ENCODE measurements around the gene ZNF749. TPM values are rescaled to one million over a fixed set of nuclear protein-coding genes. Genes with fewer than 3 reads are reported as not detected.

Gene ZNF749
- total RNA-seq, 4 donors from 2014 or later: 0.75 to 19.1 (median 7.1) TPM

DNA sequence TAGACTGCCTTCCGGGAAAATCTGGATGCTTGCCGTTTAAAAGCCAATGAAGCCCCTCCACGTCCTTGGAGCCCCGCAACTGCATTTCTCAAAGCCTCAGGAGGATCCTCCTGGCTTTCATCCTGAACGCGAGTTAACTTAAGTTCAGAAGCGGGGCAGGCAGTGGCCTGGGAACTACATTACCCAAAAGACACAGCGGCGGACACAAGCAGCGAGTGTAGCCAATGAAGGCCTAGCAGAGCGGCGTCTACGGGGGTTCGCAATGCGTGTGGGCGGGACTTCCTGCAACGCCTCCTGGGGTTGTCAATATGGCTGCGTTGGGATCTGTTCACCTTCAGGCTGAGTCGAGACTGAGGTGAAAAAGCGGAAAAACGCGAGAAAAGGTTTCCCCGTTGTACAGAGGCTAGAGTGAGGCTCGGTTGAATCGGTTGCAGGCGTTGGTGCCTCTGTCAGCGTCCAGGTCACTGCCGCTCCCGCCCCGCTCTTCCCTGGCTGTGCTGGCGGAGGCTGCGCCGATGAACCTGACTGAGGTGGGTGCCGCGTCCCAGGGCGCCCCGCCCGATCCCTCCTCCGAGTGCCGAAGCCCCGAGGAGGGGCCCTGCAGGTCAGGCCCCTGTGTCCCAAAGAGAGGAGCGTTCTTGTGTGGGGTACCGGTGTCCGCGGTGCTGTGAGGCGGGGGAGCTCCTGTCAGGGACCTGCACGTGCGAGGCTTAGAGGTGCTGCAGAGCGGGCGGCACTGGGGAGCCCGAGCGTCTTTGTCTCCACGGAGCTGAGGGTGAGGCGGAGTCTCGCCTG is 24.1 kb upstream of the ZNF749 start, which contains the start of gene ZNF17:
TSS of gene ZNF17 (plus strand) at position 285 of the 795 bp plus-strand sequence. CDS start 2,455 bp downstream, outside the sequence.
- Histone ChIP-seq H3K27me3 (no peaks in the 10 kb centered on the region), H3K4me3 (peak within 1 kb of the TSS; percentile 76 to 98 (median 93)), H3K9me3 (peaks cover 0 to 7% of the 10 kb centered on the region in 2 donors), H3K4me1 (peaks cover 9 to 18% (median 12%) of the 10 kb centered on the region in 4 donors), H3K27ac (peak within 1 kb of the TSS; percentile 51 to 81 (median 76)), H3K36me3 (peaks cover 0 to 17% (median 8%) of the 10 kb centered on the region in 4 donors)
- DNase-seq: peak; percentile 94
- 0% methylated on average over 39 of the region's 55 CpGs; no CpG with 5 or more reads in 1 of the 2 donors for WGBS, 2 donors (ENCODE audit: low coverage in 1 of 2)
- in situ Hi-C loops (cut with MboI; ENCODE audit: low pct_ligation_motif_present in 1 of 4, low pct_unique_long_range_greater_than_20kb in 1 of 4, low sequenced_read_pairs in 3 of 4) (no loop called here), intact Hi-C loops (cut with DNase I; ENCODE audit: low total_unique reads) (no loop called here)
- TF ChIP-seq, protein P1, sequence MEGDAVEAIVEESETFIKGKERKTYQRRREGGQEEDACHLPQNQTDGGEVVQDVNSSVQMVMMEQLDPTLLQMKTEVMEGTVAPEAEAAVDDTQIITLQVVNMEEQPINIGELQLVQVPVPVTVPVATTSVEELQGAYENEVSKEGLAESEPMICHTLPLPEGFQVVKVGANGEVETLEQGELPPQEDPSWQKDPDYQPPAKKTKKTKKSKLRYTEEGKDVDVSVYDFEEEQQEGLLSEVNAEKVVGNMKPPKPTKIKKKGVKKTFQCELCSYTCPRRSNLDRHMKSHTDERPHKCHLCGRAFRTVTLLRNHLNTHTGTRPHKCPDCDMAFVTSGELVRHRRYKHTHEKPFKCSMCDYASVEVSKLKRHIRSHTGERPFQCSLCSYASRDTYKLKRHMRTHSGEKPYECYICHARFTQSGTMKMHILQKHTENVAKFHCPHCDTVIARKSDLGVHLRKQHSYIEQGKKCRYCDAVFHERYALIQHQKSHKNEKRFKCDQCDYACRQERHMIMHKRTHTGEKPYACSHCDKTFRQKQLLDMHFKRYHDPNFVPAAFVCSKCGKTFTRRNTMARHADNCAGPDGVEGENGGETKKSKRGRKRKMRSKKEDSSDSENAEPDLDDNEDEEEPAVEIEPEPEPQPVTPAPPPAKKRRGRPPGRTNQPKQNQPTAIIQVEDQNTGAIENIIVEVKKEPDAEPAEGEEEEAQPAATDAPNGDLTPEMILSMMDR (IDR thresholded peaks at IDR 0.05): no peak
- TF ChIP-seq POLR2A (IDR thresholded peaks at IDR 0.05) (peak; percentile 35), EP300 (IDR thresholded peaks at IDR 0.05; ENCODE audit: low read depth) (no peak), POLR2AphosphoS5 (IDR thresholded peaks at IDR 0.05) (peak; percentile 30 to 62 (median 53))

DNA sequence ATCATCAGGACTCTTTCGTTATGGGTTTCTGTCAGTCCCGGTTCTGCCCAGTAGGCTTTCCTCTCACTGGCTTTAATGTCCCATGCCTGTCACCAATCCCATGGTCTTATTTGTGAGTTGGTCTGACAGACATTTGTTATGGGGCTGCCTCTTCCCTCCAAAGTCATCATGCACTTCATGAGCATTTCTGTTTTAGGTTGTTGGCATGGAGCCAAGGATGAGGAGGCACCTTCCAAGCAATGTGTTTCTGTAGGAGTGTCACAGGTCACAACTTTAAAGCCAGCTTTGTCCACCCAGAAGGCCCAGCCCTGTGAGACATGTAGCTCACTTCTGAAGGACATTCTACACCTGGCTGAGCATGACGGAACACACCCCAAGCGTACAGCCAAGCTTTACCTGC is 15.7 kb upstream of the ZNF749 start:
- Histone ChIP-seq H3K36me3 (peaks cover 9 to 67% (median 34%) of the 10 kb centered on the region in 4 donors), H3K4me3 (no peak overlapping the region), H3K27ac (no peak overlapping the region), H3K4me1 (no peaks in the 10 kb centered on the region), H3K27me3 (no peaks in the 10 kb centered on the region), H3K9me3 (peaks cover 19 to 78% of the 10 kb centered on the region in 2 donors)
- DNase-seq: no peak
- in situ Hi-C loops (cut with MboI; ENCODE audit: low pct_ligation_motif_present in 1 of 4, low pct_unique_long_range_greater_than_20kb in 1 of 4, low sequenced_read_pairs in 3 of 4): no loop called here
- intact Hi-C loops (cut with DNase I; ENCODE audit: low total_unique reads): no loop called here
- TF ChIP-seq, protein P1 (IDR thresholded peaks at IDR 0.05): no peak
- no peak for TF ChIP-seq POLR2AphosphoS5 (IDR thresholded peaks at IDR 0.05)
- WGBS, 2 donors (ENCODE audit: low coverage in 1 of 2): 80 to 95% methylated on average over 1 to 4 of the region's 4 CpGs

DNA sequence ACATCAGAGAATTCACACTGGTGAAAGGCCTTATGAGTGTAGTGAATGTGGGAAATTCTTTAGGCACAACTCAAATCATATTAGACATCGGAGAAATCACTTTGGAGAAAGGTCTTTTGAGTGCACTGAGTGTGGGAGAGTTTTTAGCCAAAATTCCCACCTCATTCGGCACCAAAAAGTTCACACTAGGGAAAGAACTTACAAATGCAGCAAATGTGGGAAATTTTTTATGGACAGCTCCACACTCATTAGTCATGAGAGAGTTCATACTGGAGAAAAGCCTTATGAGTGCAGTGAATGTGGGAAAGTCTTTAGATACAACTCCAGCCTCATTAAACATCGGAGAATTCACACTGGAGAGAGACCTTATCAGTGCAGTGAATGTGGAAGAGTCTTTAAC is 14.1 kb upstream of the ZNF749 start:
- H3K27me3 ChIP-seq: no peaks in the 10 kb centered on the region
- no peaks in the 10 kb centered on the region for H3K4me1 ChIP-seq
- TF ChIP-seq, protein P1 (IDR thresholded peaks at IDR 0.05): no peak
- TF ChIP-seq POLR2A (IDR thresholded peaks at IDR 0.05) (no peak), POLR2AphosphoS5 (IDR thresholded peaks at IDR 0.05) (no peak), EP300 (IDR thresholded peaks at IDR 0.05; ENCODE audit: low read depth) (no peak)
- H3K27ac ChIP-seq: no peak overlapping the region
- peaks cover 19 to 73% of the 10 kb centered on the region in 2 donors for H3K9me3 ChIP-seq
- intact Hi-C loops (cut with DNase I; ENCODE audit: low total_unique reads): no loop called here
- in situ Hi-C loops (cut with MboI; ENCODE audit: low pct_ligation_motif_present in 1 of 4, low pct_unique_long_range_greater_than_20kb in 1 of 4, low sequenced_read_pairs in 3 of 4): no loop called here
- DNase-seq: no peak
- no peak overlapping the region for H3K4me3 ChIP-seq
- WGBS, 2 donors (ENCODE audit: low coverage in 1 of 2): 92 to 96% methylated on average over 3 of the region's 3 CpGs
- H3K36me3 ChIP-seq: peaks cover 9 to 54% (median 30%) of the 10 kb centered on the region in 4 donors

DNA sequence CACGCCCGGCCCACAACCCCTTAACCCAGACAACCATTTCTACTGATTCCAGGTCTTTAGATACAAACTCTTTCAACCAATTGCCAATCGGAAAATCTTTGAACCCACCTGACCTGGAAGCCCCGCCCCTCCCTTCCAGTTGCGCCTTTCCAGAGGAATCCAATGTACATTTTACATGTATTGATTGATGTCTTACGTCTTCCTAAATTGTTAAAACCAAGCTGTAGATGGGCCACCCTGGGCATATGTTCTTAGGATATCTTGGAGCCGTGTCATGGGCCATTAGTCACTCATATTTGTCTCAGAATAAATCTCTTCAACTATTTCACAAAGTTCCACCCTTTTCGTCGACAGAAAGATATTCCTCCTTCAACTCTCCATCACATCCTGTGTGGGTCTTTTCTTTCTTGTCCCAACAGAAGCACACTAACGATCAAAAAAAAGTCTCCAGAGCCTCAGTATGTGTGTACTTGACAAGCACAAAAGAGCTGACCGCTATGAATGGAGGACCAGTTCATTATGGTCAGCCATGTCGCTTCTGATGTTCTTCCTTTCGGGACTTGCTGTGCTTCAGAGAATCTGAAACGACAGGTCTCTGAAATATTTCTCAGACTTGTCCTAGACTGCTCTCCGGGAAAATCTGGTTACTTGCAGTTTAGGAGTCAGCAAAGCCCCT is 601 bp upstream of the ZNF749 start:
- peak overlapping the region; percentile 38 to 86 (median 59) for H3K4me3 ChIP-seq
- H3K27ac ChIP-seq: peak overlapping the region in 2 of 4 donors; percentile 78 to 82
- DNase-seq: no peak
- H3K9me3 ChIP-seq: no peaks in the 10 kb centered on the region
- no peak for TF ChIP-seq POLR2A (IDR thresholded peaks at IDR 0.05)
- TF ChIP-seq EP300 (IDR thresholded peaks at IDR 0.05; ENCODE audit: low read depth): no peak
- TF ChIP-seq, protein P1 (IDR thresholded peaks at IDR 0.05): no peak
- TF ChIP-seq POLR2AphosphoS5 (IDR thresholded peaks at IDR 0.05): no peak
- intact Hi-C loops (cut with DNase I; ENCODE audit: low total_unique reads): no loop called here
- WGBS, 2 donors (ENCODE audit: low coverage in 1 of 2): 20 to 47% methylated on average over 2 to 14 of the region's 15 CpGs
- H3K27me3 ChIP-seq: no peaks in the 10 kb centered on the region
- H3K36me3 ChIP-seq: peaks cover 0 to 10% (median 0%) of the 10 kb centered on the region in 4 donors
- H3K4me1 ChIP-seq: peaks cover 9 to 21% (median 10%) of the 10 kb centered on the region in 4 donors
- in situ Hi-C loops (cut with MboI; ENCODE audit: low pct_ligation_motif_present in 1 of 4, low pct_unique_long_range_greater_than_20kb in 1 of 4, low sequenced_read_pairs in 3 of 4): no loop called here
